Urinary bladder (tissue), 4 donors: Measurements from ENCODE around the gene B3GALT6. TPM values are rescaled to one million over a fixed set of nuclear protein-coding genes. Genes with fewer than 3 reads are reported as not detected.

ENCODE experiments used
- DNase-seq: peaks from one replicate; pipeline ENCODE4 v3.0.0-alpha.2; 2015; ENCODE audit errors: extremely low spot score
- H3K27ac ChIP-seq: one replicate; pipeline ENCODE4 v1.5.1; 2013; ENCODE audit warnings: low read depth, mild to moderate bottlenecking, moderate library complexity
- H3K36me3 ChIP-seq: one replicate; pipeline ENCODE4 v1.6.1; 2013; ENCODE audit warnings: mild to moderate bottlenecking, moderate library complexity; ENCODE audit not compliant: insufficient read depth
- H3K4me1 ChIP-seq: one replicate; pipeline ENCODE4 v1.6.1; 2013; ENCODE audit warnings: mild to moderate bottlenecking, moderate library complexity; ENCODE audit not compliant: insufficient read depth
- H3K4me3 ChIP-seq: one replicate; pipeline ENCODE4 v1.5.1; 2013; ENCODE audit warnings: low read depth, low read length
- WGBS: extraction: QIAGEN DNeasy Blood & Tissue Kit; methylation state at CpG from one replicate; pipeline ENCODE4 v1.1.7; 2013; 5-methylcytosine and 5-hydroxymethylcytosine counted together
- polyA plus RNA-seq: library from polyadenylated mRNA; stranded (reverse); fragments of 200-250 nt; gene quantifications from one replicate; pipeline ENCODE4 v1.2.3, GENCODE V29; 2013
- total RNA-seq: library from RNA; depleted of rRNA; stranded (reverse); fragments of >200 nt; gene quantifications from one replicate; pipeline ENCODE4 v1.2.3, GENCODE V29; 2014
- donor health status: healthy with polysubstance abuse.
- donor health status: healthy.

The B3GALT6 gene
- total and polyA plus RNA-seq, 2 donors = 8.8 to 15.2 TPM

GRCh38 chr1:1206376-1206965 is 25.6 kb upstream of the B3GALT6 start, which contains the start of gene TNFRSF18:
Gene TNFRSF18 (minus strand): TSS chr1:1206592. CDS start chr1:1206571, 21 bp downstream.
- no peaks in the 10 kb centered on the region for H3K4me1 ChIP-seq
- peak within 1 kb of the TSS; percentile 4 for H3K4me3 ChIP-seq
- no peak within 1 kb of the TSS for H3K27ac ChIP-seq
- 12% methylated on average over 49 of the region's 49 CpGs for WGBS
- no peaks in the 10 kb centered on the region for H3K36me3 ChIP-seq
- DNase-seq = no peak

GRCh38 chr1:1206966-1207531 is 25.0 kb upstream of the B3GALT6 start:
- 72% methylated on average over 19 of the region's 19 CpGs for WGBS
- no peak overlapping the region for H3K4me3 ChIP-seq
- H3K27ac ChIP-seq = no peak overlapping the region
- H3K4me1 ChIP-seq = no peaks in the 10 kb centered on the region
- no peak for DNase-seq
- H3K36me3 ChIP-seq = no peaks in the 10 kb centered on the region

DNA sequence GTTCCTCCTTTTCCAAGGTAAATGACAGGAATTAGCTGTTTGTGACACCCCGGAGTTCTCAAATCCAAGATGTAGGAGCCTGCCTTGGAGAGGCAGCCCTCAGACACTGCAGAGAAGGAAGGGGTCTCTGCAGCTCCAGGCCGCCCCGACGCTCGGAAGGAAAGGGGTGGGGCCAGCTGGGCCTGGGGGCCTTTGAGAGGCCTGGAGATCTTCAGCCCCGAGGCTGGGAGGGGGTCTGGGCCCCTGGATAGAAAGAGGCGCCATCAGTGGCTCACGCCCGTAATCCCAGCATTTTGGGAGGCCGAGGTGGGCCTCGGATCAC is 24.5 kb upstream of the B3GALT6 start:
- Histone ChIP-seq H3K4me3 (no peak overlapping the region), H3K36me3 (no peaks in the 10 kb centered on the region), H3K4me1 (no peaks in the 10 kb centered on the region), H3K27ac (no peak overlapping the region)
- DNase-seq = no peak
- WGBS = 58% methylated on average over 11 of the region's 11 CpGs

- 66% methylated on average over 38 of the region's 38 CpGs for WGBS
- no peak for DNase-seq
- Histone ChIP-seq H3K4me3 (no peak overlapping the region), H3K4me1 (no peaks in the 10 kb centered on the region), H3K36me3 (no peaks in the 10 kb centered on the region), H3K27ac (no peak overlapping the region)
Observed at GRCh38 chr1:1208713-1209433, 23.2 kb upstream of the B3GALT6 start.

DNA sequence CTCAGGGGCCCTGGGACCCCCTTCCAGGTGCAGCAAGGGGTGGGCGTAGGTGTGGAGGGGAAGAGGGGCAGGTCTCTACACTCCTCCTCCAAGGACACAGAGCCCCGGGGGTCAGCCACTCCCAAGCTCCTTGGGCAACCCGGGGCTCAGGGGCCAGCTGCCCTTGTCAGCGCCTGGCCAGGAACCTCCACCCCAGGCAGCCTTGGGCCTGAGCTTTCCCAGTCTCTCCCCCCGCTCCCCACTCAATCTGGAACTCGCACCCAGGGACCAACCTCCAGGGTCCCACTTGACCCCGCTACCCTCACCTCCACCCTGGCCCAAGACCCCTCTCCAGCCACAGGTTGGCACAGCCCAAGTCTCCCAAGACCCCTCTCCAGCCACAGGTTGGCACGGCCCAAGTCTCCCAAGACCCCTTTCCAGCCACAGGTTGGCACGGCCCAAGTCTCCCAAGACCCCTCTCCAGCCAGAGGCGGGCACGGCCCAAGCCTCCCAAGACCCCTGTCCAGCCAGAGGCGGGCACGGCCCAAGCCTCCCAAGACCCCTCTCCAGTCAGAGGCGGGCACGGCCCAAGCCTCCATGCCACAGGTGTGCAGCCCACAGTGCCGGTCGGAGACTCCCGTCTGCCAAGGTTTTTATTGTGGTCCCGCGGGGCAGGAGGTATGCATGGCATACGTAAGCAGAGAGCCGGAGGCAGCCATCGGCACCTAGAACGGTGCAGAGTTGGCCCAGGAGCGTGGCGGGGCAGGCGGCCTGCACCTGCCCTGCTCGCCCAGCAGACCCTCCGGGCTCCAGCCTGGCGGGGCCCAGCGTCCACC is 21.1 kb upstream of the B3GALT6 start:
- H3K4me3 ChIP-seq = no peak overlapping the region
- H3K4me1 ChIP-seq = no peaks in the 10 kb centered on the region
- DNase-seq = no peak
- WGBS = 95% methylated on average over 31 of the region's 31 CpGs
- no peaks in the 10 kb centered on the region for H3K36me3 ChIP-seq
- H3K27ac ChIP-seq = no peak overlapping the region

DNA sequence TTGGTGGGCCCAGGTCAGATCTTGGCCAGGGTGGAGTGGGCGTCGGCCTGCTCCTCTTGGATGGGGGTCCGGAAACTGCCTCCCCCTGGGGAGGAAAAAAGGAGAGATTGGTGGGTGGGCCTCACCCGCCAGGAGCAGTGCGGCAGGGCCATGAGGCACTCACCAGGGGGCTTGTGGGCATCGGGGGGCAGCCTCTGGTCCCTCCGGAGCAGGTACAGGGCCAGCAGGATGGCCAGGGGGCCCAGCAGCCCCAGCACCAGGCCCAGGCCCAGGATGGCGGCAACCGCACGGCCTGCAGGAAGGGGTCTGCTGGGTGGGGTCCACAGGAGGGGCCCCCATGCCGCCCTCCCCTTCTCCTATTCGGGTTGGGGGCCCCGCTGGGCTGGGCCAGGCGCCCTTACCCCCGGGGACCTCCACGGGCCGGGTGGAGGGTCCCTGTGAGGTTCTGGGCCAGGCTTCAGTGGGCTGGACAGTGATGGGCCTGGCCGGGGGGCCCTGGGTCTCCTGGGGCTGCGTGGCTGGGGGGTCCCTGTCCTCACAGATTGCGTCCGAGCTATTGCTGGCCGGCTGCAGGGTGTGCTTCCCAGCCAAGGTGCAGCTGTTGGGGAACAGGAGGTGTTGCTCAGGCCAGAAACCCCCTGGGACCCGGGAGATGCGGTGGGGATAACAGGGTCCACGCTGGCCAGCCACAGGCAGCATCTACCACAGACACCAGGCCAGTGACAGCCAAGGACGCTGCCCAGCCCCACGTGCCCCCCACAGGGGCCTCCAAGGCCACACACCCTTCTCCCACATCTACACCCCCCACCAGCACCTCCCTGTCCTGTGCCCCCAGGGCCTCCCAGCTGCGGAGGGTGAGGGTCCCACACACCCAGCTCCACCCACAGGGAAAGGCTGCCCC is 20.2 kb upstream of the B3GALT6 start:
- Histone ChIP-seq H3K4me1 (no peaks in the 10 kb centered on the region), H3K27ac (no peak overlapping the region), H3K36me3 (no peaks in the 10 kb centered on the region), H3K4me3 (no peak overlapping the region)
- 85% methylated on average over 28 of the region's 28 CpGs for WGBS
- DNase-seq = no peak

GRCh38 chr1:1212780-1213344 is 19.2 kb upstream of the B3GALT6 start:
- DNase-seq = no peak
- Histone ChIP-seq H3K4me3 (peak overlapping the region; percentile 31), H3K4me1 (no peaks in the 10 kb centered on the region), H3K27ac (no peak overlapping the region), H3K36me3 (peaks cover 2% of the 10 kb centered on the region)
- WGBS = 48% methylated on average over 24 of the region's 24 CpGs

GRCh38 chr1:1213345-1214265 is 18.4 kb upstream of the B3GALT6 start, which contains the start of gene TNFRSF4:
Gene TNFRSF4 (minus strand): TSS chr1:1214153. CDS start chr1:1214127, 26 bp downstream.
- DNase-seq = no peak
- Histone ChIP-seq H3K27ac (no peak within 1 kb of the TSS), H3K4me1 (no peaks in the 10 kb centered on the region), H3K4me3 (peak within 1 kb of the TSS; percentile 31), H3K36me3 (peaks cover 2% of the 10 kb centered on the region)
- 59% methylated on average over 56 of the region's 56 CpGs for WGBS

GRCh38 chr1:1215080-1215676 is 16.9 kb upstream of the B3GALT6 start:
- Histone ChIP-seq H3K4me1 (no peaks in the 10 kb centered on the region), H3K4me3 (no peak overlapping the region), H3K27ac (no peak overlapping the region), H3K36me3 (peaks cover 2% of the 10 kb centered on the region)
- WGBS = 53% methylated on average over 11 of the region's 11 CpGs
- DNase-seq = no peak

- no peaks in the 10 kb centered on the region for H3K4me1 ChIP-seq
- no peak for DNase-seq
- H3K4me3 ChIP-seq = no peak overlapping the region
- H3K27ac ChIP-seq = no peak overlapping the region
- peaks cover 4% of the 10 kb centered on the region for H3K36me3 ChIP-seq
- 89% methylated on average over 21 of the region's 21 CpGs for WGBS
Observed at GRCh38 chr1:1215881-1216605, 16.0 kb upstream of the B3GALT6 start.
